ENCODE results near the gene TRIM15.
"Not testable (repeated sequence)": the region's sequence is repeated elsewhere in the genome, so short reads cannot be mapped to it uniquely, and the experiment has no call there.

The TRIM15 gene

DNA sequence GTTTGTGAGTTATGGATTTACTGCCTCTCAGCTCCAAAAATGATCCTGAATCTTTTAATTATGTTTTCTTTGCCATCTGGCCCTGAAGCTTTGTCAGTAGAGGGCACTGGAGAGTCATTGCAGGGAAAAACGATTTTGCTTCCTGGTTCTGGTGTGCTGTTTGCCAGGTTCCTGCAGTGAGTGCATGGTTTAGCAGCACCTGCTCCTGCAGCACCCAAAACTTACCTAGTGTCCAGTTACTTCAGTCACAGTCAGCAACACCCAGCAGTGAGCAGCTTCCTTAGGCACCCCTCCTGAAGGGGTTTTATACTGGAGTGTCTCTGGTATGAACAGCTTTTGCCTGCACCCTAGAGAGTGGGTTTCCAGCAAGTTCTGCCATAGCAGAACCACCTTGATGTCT lies 55.9 kb downstream of the TRIM15 start:
- Histone ChIP-seq H3K9ac (ENCODE audit: insufficient read length) (no peak overlapping the region), H3K9me3 (ENCODE audit: low read depth, low read length) (no peaks in the 10 kb centered on the region), H3K36me3 (ENCODE audit: insufficient read depth, low read length) (no peaks in the 10 kb centered on the region), H3K4me3 (no peak overlapping the region), H3K27ac (no peak overlapping the region)
- TF ChIP-seq POLR2AphosphoS5 (IDR thresholded peaks at IDR 0.05; ENCODE audit: borderline replicate concordance, low read depth, low read length) (no peak), FOXP2 (optimal IDR thresholded peaks at IDR 0.05; ENCODE audit: control extremely low read depth, extremely low read length, insufficient read depth) (no peak), EZH2 (IDR thresholded peaks at IDR 0.05) (no peak)
- DNase-seq (ENCODE audit: low read depth, low spot score), result no peak

DNA sequence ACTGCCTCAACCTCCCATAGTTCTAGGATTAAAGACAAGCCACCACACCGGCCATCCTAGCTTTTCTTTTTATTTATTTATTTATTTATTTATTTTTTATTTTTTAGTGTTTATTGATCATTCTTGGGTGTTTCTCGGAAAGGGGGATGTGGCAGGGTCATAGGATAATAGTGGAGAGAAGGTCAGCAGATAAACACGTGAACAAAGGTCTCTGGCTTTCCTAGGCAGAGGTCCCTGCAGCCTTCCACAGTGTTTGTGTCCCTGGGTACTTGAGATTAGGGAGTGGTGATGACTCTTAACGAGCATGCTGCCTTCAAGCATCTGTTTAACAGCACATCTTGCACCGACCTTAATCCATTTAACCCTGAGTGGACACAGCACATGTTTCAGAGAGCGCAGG lies 58.0 kb downstream of the TRIM15 start:
- H3K9ac ChIP-seq (ENCODE audit: insufficient read length); H3K4me3 ChIP-seq; H3K9me3 ChIP-seq (ENCODE audit: low read depth, low read length); H3K36me3 ChIP-seq (ENCODE audit: insufficient read depth, low read length); DNase-seq (ENCODE audit: low read depth, low spot score); H3K27ac ChIP-seq: not testable (repeated sequence)

GRCh38 chr6:30221956-30222355 lies 58.6 kb downstream of the TRIM15 start:
- H3K9ac ChIP-seq (ENCODE audit: insufficient read length); H3K36me3 ChIP-seq (ENCODE audit: insufficient read depth, low read length); H3K27ac ChIP-seq; DNase-seq (ENCODE audit: low read depth, low spot score); H3K9me3 ChIP-seq (ENCODE audit: low read depth, low read length); H3K4me3 ChIP-seq: not testable (repeated sequence)
